Measurements from ENCODE around the gene CSTPP1. TPM values are rescaled to one million over a fixed set of nuclear protein-coding genes. Genes with fewer than 3 reads are reported as not detected.

Gene CSTPP1
- total RNA-seq, 1 donor from 2014 or later = 66.1 TPM

GRCh38 chr11:46978005-46978491 lies 41.5 kb downstream of the CSTPP1 start:
- no peaks in the 10 kb centered on the region for H3K9me3 Mint-ChIP-seq (ENCODE audit: low read depth)
- no peak for DNase-seq (ENCODE audit: low spot score, unreplicated experiment)
- H3K36me3 Mint-ChIP-seq (ENCODE audit: insufficient read depth) = no peaks in the 10 kb centered on the region
- peak overlapping the region; percentile 13 for H3K27ac Mint-ChIP-seq
- peaks cover 15% of the 10 kb centered on the region for H3K4me1 Mint-ChIP-seq (ENCODE audit: low read depth)
- no peak overlapping the region for H3K4me3 Mint-ChIP-seq (ENCODE audit: low read depth)
- no peaks in the 10 kb centered on the region for H3K27me3 Mint-ChIP-seq
- no peak for TF ChIP-seq CTCF (IDR thresholded peaks at IDR 0.05; ENCODE audit: unreplicated experiment)

- Mint-ChIP-seq H3K9me3 (ENCODE audit: low read depth) (no peaks in the 10 kb centered on the region), H3K4me3 (ENCODE audit: low read depth) (no peak overlapping the region), H3K27me3 (no peaks in the 10 kb centered on the region), H3K36me3 (ENCODE audit: insufficient read depth) (no peaks in the 10 kb centered on the region), H3K4me1 (ENCODE audit: low read depth) (peaks cover 20% of the 10 kb centered on the region), H3K27ac (no peak overlapping the region)
- no peak for DNase-seq (ENCODE audit: low spot score, unreplicated experiment)
- TF ChIP-seq CTCF (IDR thresholded peaks at IDR 0.05; ENCODE audit: unreplicated experiment) = no peak
Observed at GRCh38 chr11:46979358-46979757, 42.8 kb downstream of the CSTPP1 start.

GRCh38 chr11:46981436-46981835 lies 44.9 kb downstream of the CSTPP1 start:
- H3K36me3 Mint-ChIP-seq (ENCODE audit: insufficient read depth) = no peaks in the 10 kb centered on the region

GRCh38 chr11:46982797-46983452 lies 46.4 kb downstream of the CSTPP1 start:
- no peak overlapping the region for H3K4me3 Mint-ChIP-seq (ENCODE audit: low read depth)
- H3K9me3 Mint-ChIP-seq (ENCODE audit: low read depth) = no peaks in the 10 kb centered on the region
- peaks cover 5% of the 10 kb centered on the region for H3K36me3 Mint-ChIP-seq (ENCODE audit: insufficient read depth)
- no peak for TF ChIP-seq CTCF (IDR thresholded peaks at IDR 0.05; ENCODE audit: unreplicated experiment)
- DNase-seq (ENCODE audit: low spot score, unreplicated experiment) = no peak
- peaks cover 18% of the 10 kb centered on the region for H3K4me1 Mint-ChIP-seq (ENCODE audit: low read depth)
- H3K27me3 Mint-ChIP-seq = no peaks in the 10 kb centered on the region
- no peak overlapping the region for H3K27ac Mint-ChIP-seq

More at GRCh38 chr11:46981436-46981835, 44.9 kb downstream of the CSTPP1 start:
- Mint-ChIP-seq H3K9me3 (ENCODE audit: low read depth) (no peaks in the 10 kb centered on the region), H3K27me3 (no peaks in the 10 kb centered on the region), H3K4me1 (ENCODE audit: low read depth) (peaks cover 30% of the 10 kb centered on the region), H3K4me3 (ENCODE audit: low read depth) (no peak overlapping the region), H3K27ac (no peak overlapping the region)
- no peak for TF ChIP-seq CTCF (IDR thresholded peaks at IDR 0.05; ENCODE audit: unreplicated experiment)
- no peak for DNase-seq (ENCODE audit: low spot score, unreplicated experiment)

- DNase-seq (ENCODE audit: low spot score, unreplicated experiment) = no peak
- Mint-ChIP-seq H3K9me3 (ENCODE audit: low read depth) (no peaks in the 10 kb centered on the region), H3K27me3 (no peaks in the 10 kb centered on the region), H3K4me1 (ENCODE audit: low read depth) (peaks cover 15% of the 10 kb centered on the region), H3K27ac (no peak overlapping the region), H3K4me3 (ENCODE audit: low read depth) (no peak overlapping the region), H3K36me3 (ENCODE audit: insufficient read depth) (peaks cover 10% of the 10 kb centered on the region)
- TF ChIP-seq CTCF (IDR thresholded peaks at IDR 0.05; ENCODE audit: unreplicated experiment) = no peak
Observed at GRCh38 chr11:46983598-46983997, 47.0 kb downstream of the CSTPP1 start.

All from progenitor cell of endocrine pancreas (in vitro differentiated cells).